Measurements from ENCODE around the gene UHMK1.
"Not testable (repeated sequence)": the region's sequence is repeated elsewhere in the genome, so short reads cannot be mapped to it uniquely, and the experiment has no call there.

UHMK1 gene, protein sequence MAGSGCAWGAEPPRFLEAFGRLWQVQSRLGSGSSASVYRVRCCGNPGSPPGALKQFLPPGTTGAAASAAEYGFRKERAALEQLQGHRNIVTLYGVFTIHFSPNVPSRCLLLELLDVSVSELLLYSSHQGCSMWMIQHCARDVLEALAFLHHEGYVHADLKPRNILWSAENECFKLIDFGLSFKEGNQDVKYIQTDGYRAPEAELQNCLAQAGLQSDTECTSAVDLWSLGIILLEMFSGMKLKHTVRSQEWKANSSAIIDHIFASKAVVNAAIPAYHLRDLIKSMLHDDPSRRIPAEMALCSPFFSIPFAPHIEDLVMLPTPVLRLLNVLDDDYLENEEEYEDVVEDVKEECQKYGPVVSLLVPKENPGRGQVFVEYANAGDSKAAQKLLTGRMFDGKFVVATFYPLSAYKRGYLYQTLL

DNA sequence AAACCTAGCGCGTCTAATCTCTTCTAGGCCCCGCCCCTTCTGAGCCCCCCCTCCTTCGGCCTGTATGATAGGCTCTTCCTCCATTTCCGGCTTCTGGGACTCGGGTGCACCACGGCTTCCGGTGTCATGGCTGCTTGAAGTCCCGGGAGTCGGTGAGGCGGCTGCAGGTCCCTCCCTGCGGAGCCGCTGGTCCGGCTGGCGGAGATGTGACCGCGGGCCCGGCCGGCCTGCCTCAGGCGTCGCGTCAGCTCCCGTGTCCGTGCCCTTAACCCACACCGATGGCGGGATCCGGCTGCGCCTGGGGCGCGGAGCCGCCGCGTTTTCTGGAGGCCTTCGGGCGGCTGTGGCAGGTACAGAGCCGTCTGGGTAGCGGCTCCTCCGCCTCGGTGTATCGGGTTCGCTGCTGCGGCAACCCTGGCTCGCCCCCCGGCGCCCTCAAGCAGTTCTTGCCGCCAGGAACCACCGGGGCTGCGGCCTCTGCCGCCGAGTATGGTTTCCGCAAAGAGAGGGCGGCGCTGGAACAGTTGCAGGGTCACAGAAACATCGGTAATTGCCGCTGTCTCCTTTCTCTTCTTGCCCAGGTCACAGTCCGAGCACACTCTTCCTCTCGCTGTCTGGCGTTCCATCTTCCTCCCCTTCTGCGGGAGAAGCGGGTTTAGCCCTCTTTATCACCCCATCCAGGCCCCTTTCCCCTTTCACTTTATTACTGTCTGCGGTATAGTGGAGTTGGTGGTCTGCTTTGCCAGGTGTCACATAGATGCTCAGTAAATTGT lies at the start of gene UHMK1:
Gene UHMK1, plus strand, starts transcription at position 96 of the 773 bp plus-strand sequence. Its CDS starts 183 bp downstream, at position 279.
- peak; percentile 92 for DNase-seq (ENCODE audit: low spot score)
- TF ChIP-seq CTCF (IDR thresholded peaks at IDR 0.05; ENCODE audit: extremely low read depth, missing control alignments): no peak

DNA sequence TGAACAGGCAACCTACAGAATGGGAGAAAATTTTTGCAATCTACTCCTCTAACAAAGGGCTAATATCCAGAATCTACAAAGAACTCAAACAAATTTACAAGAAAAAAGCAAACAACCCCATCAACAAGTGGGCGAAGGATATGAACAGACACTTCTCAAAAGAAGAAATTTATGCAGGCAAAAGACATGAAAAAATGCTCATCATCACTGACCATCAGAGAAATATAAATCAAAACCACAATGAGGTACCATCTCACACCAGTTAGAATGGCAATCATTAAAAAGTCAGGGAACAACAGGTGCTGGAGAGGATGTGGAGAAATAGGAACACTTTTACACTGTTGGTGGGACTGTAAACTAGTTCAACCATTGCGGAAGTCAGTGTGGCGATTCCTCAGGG lies 43.3 kb upstream of the UHMK1 start:
- DNase-seq (ENCODE audit: low spot score): not testable (repeated sequence)

- TF ChIP-seq CTCF (IDR thresholded peaks at IDR 0.05; ENCODE audit: extremely low read depth, missing control alignments): no peak
- DNase-seq (ENCODE audit: low spot score): no peak
These were observed 41.3 kb upstream of the UHMK1 start for GRCh38 chr1:162456323-162456722.

GRCh38 chr1:162458236-162458635 lies 39.4 kb upstream of the UHMK1 start:
- no peak for TF ChIP-seq CTCF (IDR thresholded peaks at IDR 0.05; ENCODE audit: extremely low read depth, missing control alignments)
- DNase-seq (ENCODE audit: low spot score): no peak

DNA sequence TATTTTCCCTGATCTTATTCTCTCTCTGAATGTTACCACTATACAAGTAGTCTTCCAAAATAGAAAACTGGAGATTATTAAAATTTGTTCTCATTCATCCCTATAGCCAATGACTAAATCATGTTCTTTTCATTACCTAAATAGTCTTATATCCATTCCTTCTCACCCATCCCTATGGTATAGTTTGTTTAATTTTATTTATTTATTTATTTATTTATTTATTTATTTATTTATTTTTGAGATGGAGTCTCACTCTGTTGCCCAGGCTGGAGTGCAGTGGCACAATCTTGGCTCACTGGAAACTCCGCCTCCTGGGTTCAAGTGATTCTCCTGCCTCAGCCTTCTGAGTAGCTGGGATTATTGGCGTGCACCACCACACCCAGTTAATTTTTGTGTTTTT lies 35.2 kb upstream of the UHMK1 start:
- DNase-seq (ENCODE audit: low spot score): not testable (repeated sequence)

DNA sequence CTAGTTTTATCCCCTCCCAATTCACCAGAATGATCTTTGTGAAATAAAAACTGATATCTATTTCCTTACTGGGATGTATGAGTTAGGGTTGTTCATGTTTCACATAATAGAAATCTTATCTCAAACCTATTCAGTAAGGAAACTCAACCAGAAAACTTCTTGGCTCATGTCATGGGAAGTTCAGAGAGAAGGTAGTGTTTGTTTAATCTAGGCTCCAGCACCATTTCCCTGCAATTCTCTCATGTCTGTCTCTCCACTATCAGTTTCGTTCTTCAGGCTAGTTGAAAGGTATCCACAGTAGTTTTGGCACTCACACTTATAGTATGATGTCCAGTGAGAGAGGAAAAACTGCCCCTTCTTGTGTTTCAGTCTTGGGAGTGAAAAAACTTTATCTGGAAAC lies 34.6 kb upstream of the UHMK1 start:
- no peak for DNase-seq (ENCODE audit: low spot score)
- no peak for TF ChIP-seq CTCF (IDR thresholded peaks at IDR 0.05; ENCODE audit: extremely low read depth, missing control alignments)

DNA sequence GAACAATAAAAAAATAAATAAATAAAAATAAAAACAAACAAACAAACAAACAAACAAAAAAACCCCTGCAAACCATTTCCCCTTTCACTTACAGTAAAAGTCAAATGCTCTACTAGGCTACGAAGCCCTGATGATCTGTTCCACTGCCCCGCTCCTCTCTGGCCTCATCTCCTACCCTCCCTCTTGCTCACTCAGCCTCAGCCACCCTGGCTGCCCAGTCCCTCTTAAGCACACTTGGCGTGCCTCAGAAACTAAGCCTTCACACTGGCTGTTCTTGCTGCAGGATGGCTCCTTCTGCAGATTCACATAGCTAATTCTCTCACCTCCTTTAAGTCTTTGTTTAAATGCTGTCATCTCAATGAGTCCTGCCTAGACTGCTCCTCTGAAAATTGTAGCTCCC lies 30.8 kb upstream of the UHMK1 start:
- TF ChIP-seq CTCF (IDR thresholded peaks at IDR 0.05; ENCODE audit: extremely low read depth, missing control alignments): no peak
- no peak for DNase-seq (ENCODE audit: low spot score)

DNA sequence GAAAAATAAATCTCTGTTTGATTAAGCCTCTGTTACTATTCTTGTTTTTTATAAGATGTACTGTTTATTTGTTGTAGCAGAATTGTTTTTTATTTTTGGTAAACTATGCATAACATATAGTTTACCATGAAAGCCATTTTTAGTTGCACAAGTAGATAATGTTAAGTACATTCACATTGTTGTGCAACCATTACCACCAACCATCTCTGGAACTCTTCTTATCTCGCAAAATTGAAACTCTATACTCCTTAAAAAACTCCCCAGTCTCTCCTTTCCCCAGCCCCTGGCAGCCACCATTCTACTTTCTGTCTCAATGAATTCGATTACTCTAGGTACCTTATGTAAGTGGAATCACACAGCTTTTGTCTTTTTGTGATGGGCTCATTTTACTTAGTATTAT lies 27.4 kb upstream of the UHMK1 start:
- TF ChIP-seq CTCF (IDR thresholded peaks at IDR 0.05; ENCODE audit: extremely low read depth, missing control alignments): no peak
- no peak for DNase-seq (ENCODE audit: low spot score)

Measured in GM20000 (cell line).